GM18499 (cell line): ENCODE measurements around the gene STK11.
A peak's percentile ranks its signal among the peaks of the same experiment; 100 is the strongest.

ENCODE experiments used
- ATAC-seq: cut with Tn5 transposase; IDR thresholded peaks from one replicate; pipeline ENCODE4 v1.9.1; 2021; ENCODE audit warnings: moderate number of reproducible peaks; ENCODE audit not compliant: insufficient read depth, unreplicated experiment

Gene STK11

GRCh38 chr19:1205114-1206099 lies at the start of gene STK11:
TSS of gene STK11 (plus strand) at chr19:1205778. CDS start at chr19:1206914, 1,136 bp downstream.
- ATAC-seq = peak; percentile 38

GRCh38 chr19:1156305-1156801 lies 49.2 kb upstream of the STK11 start:
- no peak for ATAC-seq

- no peak for ATAC-seq
Measured at GRCh38 chr19:1156830-1157615, 48.6 kb upstream of the STK11 start.

- no peak for ATAC-seq
Measured at GRCh38 chr19:1157931-1158884, 47.4 kb upstream of the STK11 start.

- ATAC-seq = no peak
Measured at GRCh38 chr19:1158885-1159448, 46.6 kb upstream of the STK11 start.

- ATAC-seq = no peak
Measured at GRCh38 chr19:1159864-1160595, 45.5 kb upstream of the STK11 start.

GRCh38 chr19:1161716-1162115 lies 43.9 kb upstream of the STK11 start:
- no peak for ATAC-seq

GRCh38 chr19:1162404-1163282 lies 42.9 kb upstream of the STK11 start:
- no peak for ATAC-seq

- no peak for ATAC-seq
Measured at GRCh38 chr19:1163283-1163933, 42.2 kb upstream of the STK11 start.

GRCh38 chr19:1163934-1164683 lies 41.5 kb upstream of the STK11 start:
- no peak for ATAC-seq

GRCh38 chr19:1164684-1165531 lies 40.7 kb upstream of the STK11 start:
- ATAC-seq = no peak

- ATAC-seq = no peak
Measured at GRCh38 chr19:1166872-1167573, 38.6 kb upstream of the STK11 start.

- no peak for ATAC-seq
Measured at GRCh38 chr19:1167687-1168571, 37.6 kb upstream of the STK11 start.
